Uterus (tissue), 2 donors: Measurements from ENCODE around the gene PCDHGB2.

Experiments used
- CTCF ChIP-seq, 4 experiments: fragments of 200-600 bp in 2 of 4; fragments of 450-650 bp in 2 of 4; sonication (generic) in 2 of 4; IDR thresholded peaks; one replicate each; pipeline ENCODE4 v1.5.1; 2016 to 2019; ENCODE audit warnings: antibody characterized with exemption in 4 of 4, mild to moderate bottlenecking in 2 of 4, moderate library complexity in 1 of 4
- POLR2A ChIP-seq, 2 donors: fragments of 450-650 bp; IDR thresholded peaks; one replicate each; pipeline ENCODE4 v1.6.1; 2016; ENCODE audit warnings: antibody characterized with exemption in 2 of 2, mild to moderate bottlenecking in 1 of 2, moderate library complexity in 1 of 2

GRCh38 chr5:141343242-141343952, 16.4 kb upstream of the PCDHGB2 start, which contains the start of gene PCDHGA3:
- TF ChIP-seq CTCF (IDR thresholded peaks at IDR 0.05) (no peak), POLR2A (IDR thresholded peaks at IDR 0.05) (no peak)
